ENCODE data around the gene ZDHHC3. TPM values are rescaled to one million over a fixed set of nuclear protein-coding genes. Genes with fewer than 3 reads are reported as not detected.

Gene ZDHHC3
- total RNA-seq, 1 experiment from 2014 or later = 58.0 TPM

DNA sequence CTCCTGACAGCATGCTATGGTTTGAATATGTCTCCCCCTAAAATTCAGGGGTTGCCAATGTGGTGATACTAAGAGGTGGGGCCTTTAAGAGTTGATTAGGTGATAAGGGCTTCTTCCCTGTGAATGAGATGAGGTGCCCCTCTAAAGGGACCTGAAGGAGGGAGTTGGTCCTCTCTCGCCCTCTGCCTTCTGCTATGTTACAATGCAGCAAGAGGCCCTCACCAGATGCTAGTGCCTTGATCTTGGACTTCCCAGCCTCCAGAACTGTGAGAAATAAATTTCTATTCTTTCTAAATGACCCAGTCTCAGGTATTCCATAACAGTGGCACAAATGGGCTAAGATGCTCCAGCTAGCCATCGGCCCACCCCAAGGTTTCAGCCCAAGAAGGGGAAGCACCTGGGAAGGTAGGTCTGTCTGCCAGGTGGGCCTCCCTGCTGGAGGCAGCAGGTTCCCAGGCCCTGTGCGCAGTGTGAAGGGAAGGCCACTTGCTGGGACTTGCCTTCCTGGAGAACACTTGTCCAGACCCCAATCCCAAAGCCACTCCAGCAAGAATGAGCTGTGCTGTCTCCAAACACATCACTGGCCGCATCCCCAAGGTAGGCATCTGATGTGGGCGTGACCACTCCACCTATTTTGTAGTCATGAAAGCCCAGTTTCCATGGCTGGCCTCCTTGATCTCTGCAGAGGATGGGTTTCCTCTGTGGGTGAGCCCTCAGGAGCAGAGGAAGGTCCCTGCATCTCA lies 92.6 kb downstream of the ZDHHC3 start (continued):
- TF ChIP-seq, protein P1, sequence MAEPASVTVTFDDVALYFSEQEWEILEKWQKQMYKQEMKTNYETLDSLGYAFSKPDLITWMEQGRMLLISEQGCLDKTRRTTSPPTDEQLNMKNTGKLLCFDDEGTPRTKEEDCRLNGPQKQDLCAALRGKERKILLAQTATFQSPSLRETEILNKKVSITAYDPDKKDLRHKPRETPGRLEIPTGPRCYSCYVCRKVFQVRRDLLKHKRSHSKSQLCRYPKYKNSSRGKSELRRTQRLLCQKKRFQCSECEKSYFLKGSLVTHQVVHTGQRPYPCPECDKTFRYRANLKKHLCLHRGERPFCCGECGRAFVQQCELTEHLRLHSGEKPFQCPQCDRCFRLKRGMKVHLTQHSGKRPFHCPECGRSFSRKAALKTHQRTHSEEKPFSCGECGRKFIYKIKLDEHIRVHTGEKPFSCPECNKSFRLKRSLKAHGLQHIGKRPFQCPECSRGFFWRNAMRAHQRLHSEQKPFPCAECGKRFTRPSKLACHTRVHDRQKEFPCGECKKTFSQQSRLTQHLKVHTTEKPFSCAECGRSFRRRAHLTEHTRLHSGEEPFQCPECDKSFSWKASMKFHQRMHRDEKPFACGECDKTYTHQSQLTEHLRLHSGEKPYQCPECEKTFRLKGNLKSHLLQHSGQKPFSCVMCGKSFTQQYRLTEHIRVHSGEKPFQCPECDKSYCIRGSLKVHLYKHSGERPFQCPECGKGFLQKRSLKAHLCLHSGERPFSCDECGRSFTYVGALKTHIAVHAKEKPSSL (CRISPR knock-in tag; conservative IDR thresholded peaks at IDR 0.05) = no peak

DNA sequence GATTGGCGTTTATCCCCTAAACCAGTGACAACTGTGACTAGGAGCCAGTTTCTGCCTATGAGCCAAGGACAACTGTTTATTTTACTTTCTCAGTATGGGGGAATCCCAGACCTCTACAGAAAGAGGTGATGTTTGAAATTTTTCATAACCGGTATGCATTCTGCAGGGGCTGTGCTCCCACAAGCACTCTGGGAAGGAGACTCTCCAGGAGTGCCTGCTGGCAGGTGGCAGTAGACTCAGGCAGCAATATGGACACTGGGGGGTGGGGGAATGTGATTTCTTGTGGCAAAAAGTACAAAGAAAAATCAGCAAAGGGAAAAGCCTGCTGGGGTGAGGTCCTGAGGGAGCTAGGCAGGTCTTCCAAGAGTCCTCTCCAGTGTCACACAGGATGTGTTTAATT lies 95.7 kb downstream of the ZDHHC3 start:
- ChIA-PET CTCF (no interaction called here), POLR2A (no interaction called here)
- DNase-seq (ENCODE audit: low spot score) (no peak), ATAC-seq (no peak)
- Mint-ChIP-seq H3K4me3 (no peak overlapping the region), H3K9me3 (peaks cover 14% of the 10 kb centered on the region; the same call in 1 of the 2 replicates), H3K27me3 (ENCODE audit: low read depth) (no peaks in the 10 kb centered on the region), H3K27ac (no peak overlapping the region), H3K4me1 (peaks cover 7% of the 10 kb centered on the region; the same call in 1 of the 2 replicates), H3K36me3 (no peaks in the 10 kb centered on the region)
- TF ChIP-seq ZNF138 (CRISPR knock-in tag; conservative IDR thresholded peaks at IDR 0.05) (no peak), GABPB1 (CRISPR knock-in tag; IDR thresholded peaks at IDR 0.05) (no peak), TCF7 (CRISPR knock-in tag; IDR thresholded peaks at IDR 0.05; ENCODE audit: low read depth) (no peak), RELA (CRISPR knock-in tag; IDR thresholded peaks at IDR 0.05; ENCODE audit: borderline replicate concordance) (no peak), ESRRA (CRISPR knock-in tag; IDR thresholded peaks at IDR 0.05; ENCODE audit: borderline replicate concordance) (no peak)
- TF ChIP-seq, protein P2, sequence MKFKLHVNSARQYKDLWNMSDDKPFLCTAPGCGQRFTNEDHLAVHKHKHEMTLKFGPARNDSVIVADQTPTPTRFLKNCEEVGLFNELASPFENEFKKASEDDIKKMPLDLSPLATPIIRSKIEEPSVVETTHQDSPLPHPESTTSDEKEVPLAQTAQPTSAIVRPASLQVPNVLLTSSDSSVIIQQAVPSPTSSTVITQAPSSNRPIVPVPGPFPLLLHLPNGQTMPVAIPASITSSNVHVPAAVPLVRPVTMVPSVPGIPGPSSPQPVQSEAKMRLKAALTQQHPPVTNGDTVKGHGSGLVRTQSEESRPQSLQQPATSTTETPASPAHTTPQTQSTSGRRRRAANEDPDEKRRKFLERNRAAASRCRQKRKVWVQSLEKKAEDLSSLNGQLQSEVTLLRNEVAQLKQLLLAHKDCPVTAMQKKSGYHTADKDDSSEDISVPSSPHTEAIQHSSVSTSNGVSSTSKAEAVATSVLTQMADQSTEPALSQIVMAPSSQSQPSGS (CRISPR knock-in tag; IDR thresholded peaks at IDR 0.05; ENCODE audit: borderline replicate concordance, low read depth) = no peak
- TF ChIP-seq, protein P3, sequence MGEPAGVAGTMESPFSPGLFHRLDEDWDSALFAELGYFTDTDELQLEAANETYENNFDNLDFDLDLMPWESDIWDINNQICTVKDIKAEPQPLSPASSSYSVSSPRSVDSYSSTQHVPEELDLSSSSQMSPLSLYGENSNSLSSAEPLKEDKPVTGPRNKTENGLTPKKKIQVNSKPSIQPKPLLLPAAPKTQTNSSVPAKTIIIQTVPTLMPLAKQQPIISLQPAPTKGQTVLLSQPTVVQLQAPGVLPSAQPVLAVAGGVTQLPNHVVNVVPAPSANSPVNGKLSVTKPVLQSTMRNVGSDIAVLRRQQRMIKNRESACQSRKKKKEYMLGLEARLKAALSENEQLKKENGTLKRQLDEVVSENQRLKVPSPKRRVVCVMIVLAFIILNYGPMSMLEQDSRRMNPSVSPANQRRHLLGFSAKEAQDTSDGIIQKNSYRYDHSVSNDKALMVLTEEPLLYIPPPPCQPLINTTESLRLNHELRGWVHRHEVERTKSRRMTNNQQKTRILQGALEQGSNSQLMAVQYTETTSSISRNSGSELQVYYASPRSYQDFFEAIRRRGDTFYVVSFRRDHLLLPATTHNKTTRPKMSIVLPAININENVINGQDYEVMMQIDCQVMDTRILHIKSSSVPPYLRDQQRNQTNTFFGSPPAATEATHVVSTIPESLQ (CRISPR knock-in tag; IDR thresholded peaks at IDR 0.05) = no peak
- TF ChIP-seq, protein P4, sequence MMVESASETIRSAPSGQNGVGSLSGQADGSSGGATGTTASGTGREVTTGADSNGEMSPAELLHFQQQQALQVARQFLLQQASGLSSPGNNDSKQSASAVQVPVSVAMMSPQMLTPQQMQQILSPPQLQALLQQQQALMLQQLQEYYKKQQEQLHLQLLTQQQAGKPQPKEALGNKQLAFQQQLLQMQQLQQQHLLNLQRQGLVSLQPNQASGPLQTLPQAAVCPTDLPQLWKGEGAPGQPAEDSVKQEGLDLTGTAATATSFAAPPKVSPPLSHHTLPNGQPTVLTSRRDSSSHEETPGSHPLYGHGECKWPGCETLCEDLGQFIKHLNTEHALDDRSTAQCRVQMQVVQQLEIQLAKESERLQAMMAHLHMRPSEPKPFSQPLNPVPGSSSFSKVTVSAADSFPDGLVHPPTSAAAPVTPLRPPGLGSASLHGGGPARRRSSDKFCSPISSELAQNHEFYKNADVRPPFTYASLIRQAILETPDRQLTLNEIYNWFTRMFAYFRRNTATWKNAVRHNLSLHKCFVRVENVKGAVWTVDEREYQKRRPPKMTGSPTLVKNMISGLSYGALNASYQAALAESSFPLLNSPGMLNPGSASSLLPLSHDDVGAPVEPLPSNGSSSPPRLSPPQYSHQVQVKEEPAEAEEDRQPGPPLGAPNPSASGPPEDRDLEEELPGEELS (CRISPR knock-in tag; IDR thresholded peaks at IDR 0.05) = no peak
- TF ChIP-seq, protein P5, sequence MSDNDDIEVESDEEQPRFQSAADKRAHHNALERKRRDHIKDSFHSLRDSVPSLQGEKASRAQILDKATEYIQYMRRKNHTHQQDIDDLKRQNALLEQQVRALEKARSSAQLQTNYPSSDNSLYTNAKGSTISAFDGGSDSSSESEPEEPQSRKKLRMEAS (CRISPR knock-in tag; IDR thresholded peaks at IDR 0.05) = no peak
- TF ChIP-seq, protein P6, sequence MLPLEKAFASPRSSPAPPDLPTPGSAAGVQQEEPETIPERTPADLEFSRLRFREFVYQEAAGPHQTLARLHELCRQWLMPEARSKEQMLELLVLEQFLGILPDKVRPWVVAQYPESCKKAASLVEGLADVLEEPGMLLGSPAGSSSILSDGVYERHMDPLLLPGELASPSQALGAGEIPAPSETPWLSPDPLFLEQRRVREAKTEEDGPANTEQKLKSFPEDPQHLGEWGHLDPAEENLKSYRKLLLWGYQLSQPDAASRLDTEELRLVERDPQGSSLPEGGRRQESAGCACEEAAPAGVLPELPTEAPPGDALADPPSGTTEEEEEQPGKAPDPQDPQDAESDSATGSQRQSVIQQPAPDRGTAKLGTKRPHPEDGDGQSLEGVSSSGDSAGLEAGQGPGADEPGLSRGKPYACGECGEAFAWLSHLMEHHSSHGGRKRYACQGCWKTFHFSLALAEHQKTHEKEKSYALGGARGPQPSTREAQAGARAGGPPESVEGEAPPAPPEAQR (CRISPR knock-in tag; IDR thresholded peaks at IDR 0.05) = no peak
- TF ChIP-seq, protein P7, sequence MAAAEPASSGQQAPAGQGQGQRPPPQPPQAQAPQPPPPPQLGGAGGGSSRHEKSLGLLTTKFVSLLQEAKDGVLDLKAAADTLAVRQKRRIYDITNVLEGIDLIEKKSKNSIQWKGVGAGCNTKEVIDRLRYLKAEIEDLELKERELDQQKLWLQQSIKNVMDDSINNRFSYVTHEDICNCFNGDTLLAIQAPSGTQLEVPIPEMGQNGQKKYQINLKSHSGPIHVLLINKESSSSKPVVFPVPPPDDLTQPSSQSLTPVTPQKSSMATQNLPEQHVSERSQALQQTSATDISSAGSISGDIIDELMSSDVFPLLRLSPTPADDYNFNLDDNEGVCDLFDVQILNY (CRISPR knock-in tag; IDR thresholded peaks at IDR 0.05) = no peak
- TF ChIP-seq, protein P8, sequence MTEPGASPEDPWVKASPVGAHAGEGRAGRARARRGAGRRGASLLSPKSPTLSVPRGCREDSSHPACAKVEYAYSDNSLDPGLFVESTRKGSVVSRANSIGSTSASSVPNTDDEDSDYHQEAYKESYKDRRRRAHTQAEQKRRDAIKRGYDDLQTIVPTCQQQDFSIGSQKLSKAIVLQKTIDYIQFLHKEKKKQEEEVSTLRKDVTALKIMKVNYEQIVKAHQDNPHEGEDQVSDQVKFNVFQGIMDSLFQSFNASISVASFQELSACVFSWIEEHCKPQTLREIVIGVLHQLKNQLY (CRISPR knock-in tag; IDR thresholded peaks at IDR 0.05) = no peak
